Activated naive CD8-positive, alpha-beta T cell (primary cell): ENCODE data around the gene CA11.

Experiments used
- H3K27ac Mint-ChIP-seq: one replicate; pipeline ENCODE4 v1.8.0; 2021; ENCODE audit warnings: mixed read lengths
- H3K27me3 Mint-ChIP-seq: one replicate; pipeline ENCODE4 v1.8.0; 2021; ENCODE audit warnings: mixed read lengths
- H3K36me3 Mint-ChIP-seq: one replicate; pipeline ENCODE4 v1.8.0; 2021; ENCODE audit warnings: mixed read lengths
- H3K4me1 Mint-ChIP-seq: one replicate; pipeline ENCODE4 v1.8.0; 2021; ENCODE audit warnings: low read depth, mixed read lengths
- H3K4me3 Mint-ChIP-seq: one replicate; pipeline ENCODE4 v1.8.0; 2021; ENCODE audit warnings: mild to moderate bottlenecking, mixed read lengths
- H3K9me3 Mint-ChIP-seq: one replicate; pipeline ENCODE4 v1.8.0; 2021; ENCODE audit warnings: low read depth, mixed read lengths

CA11 gene

GRCh38 chr19:48618278-48618915 is 27.6 kb downstream of the CA11 start:
- Mint-ChIP-seq H3K4me3 (peak overlapping the region; percentile 98), H3K36me3 (peaks cover 13% of the 10 kb centered on the region), H3K27me3 (no peaks in the 10 kb centered on the region), H3K9me3 (no peaks in the 10 kb centered on the region), H3K4me1 (peaks cover 35% of the 10 kb centered on the region), H3K27ac (peak overlapping the region; percentile 100)

GRCh38 chr19:48617146-48617937 is 28.6 kb downstream of the CA11 start:
- Mint-ChIP-seq H3K27me3 (no peaks in the 10 kb centered on the region), H3K9me3 (no peaks in the 10 kb centered on the region), H3K27ac (peak overlapping the region; percentile 100), H3K4me1 (peaks cover 31% of the 10 kb centered on the region), H3K36me3 (peaks cover 13% of the 10 kb centered on the region), H3K4me3 (peak overlapping the region; percentile 98)

DNA sequence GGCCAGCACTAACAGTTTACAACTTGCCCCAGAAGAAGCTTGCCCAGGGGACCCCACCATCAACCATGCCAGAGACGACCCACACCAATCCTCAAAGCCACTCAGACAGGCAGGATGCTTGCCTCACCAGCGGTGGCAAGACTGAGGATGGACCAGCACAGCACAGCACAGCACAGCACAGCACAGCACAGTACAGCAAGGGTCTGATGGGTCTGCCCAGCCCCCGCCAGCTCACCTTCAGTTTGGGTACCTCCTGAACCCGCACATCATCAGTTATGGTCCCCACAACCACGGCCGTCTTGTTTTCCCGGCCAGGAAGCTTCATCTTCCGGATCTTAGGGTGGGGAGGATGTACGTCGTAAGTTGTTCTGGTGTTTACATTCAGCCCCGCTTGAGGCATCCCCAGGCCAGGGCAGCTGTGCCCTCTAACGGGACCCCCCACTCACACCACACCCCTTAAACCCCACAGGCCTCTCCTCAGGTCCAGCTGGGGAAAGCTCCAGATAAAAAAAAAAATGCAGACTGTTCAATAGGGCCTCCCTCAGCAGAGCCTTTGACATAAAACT is 29.4 kb downstream of the CA11 start:
- Mint-ChIP-seq H3K4me1 (peaks cover 27% of the 10 kb centered on the region), H3K27me3 (no peaks in the 10 kb centered on the region), H3K9me3 (no peaks in the 10 kb centered on the region), H3K27ac (peak overlapping the region; percentile 77), H3K36me3 (peaks cover 12% of the 10 kb centered on the region), H3K4me3 (peak overlapping the region; percentile 98)

GRCh38 chr19:48616041-48616436 is 29.9 kb downstream of the CA11 start:
- no peaks in the 10 kb centered on the region for H3K27me3 Mint-ChIP-seq
- H3K4me3 Mint-ChIP-seq, result peak overlapping the region; percentile 98
- peaks cover 11% of the 10 kb centered on the region for H3K36me3 Mint-ChIP-seq
- peak overlapping the region; percentile 77 for H3K27ac Mint-ChIP-seq
- no peaks in the 10 kb centered on the region for H3K9me3 Mint-ChIP-seq
- peaks cover 24% of the 10 kb centered on the region for H3K4me1 Mint-ChIP-seq

- Mint-ChIP-seq H3K36me3 (peaks cover 11% of the 10 kb centered on the region), H3K4me3 (peak overlapping the region; percentile 59), H3K27me3 (no peaks in the 10 kb centered on the region), H3K27ac (peak overlapping the region; percentile 66), H3K4me1 (peaks cover 24% of the 10 kb centered on the region), H3K9me3 (no peaks in the 10 kb centered on the region)
Measured at GRCh38 chr19:48615231-48616040, 30.6 kb downstream of the CA11 start.

DNA sequence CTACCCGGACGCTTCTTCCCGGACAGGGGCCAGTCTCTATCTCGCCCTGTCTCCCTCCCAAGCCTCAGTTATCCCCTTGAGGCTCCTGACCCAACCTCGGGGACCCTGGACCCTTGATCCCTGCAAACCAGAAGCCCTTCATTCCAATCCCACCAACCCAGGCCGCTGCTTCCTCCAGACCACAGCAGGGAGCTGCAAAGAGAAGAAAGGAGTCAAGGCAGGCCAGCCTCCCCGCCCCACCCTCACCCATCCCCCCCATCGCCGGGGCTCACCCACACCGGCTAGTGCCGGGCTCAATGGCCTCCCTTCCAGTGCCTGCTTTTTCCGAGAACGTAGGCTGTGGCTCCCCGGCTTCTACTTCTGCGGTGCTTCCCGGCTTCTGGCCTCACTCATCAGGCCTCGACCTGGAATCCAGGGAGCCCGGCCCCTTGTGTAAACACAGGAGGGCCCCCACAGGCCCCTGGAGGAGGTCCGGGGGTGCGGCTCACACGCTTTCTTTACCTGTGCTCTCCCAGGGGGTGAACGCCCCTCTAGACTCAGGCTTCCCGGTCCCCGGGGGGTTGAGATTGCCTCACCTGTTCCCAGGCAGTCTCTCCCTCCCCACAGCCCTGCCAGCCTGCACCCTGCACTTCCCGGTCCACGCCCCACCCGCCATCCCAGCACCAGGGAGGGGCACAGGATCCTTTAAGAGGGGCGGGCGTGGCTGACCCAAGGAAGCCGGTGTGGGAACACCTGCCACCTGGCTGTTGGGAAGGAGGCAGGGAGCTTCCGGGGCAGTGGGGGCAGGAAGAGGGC is 31.4 kb downstream of the CA11 start, which contains the start of gene FAM83E:
FAM83E (minus strand) TSS at position 641 of the 795 bp plus-strand sequence. CDS start 1,704 bp downstream, outside the sequence.
- peak within 1 kb of the TSS; percentile 66 for H3K27ac Mint-ChIP-seq
- peaks cover 10% of the 10 kb centered on the region for H3K36me3 Mint-ChIP-seq
- peak within 1 kb of the TSS; percentile 59 for H3K4me3 Mint-ChIP-seq
- H3K9me3 Mint-ChIP-seq, result no peaks in the 10 kb centered on the region
- H3K4me1 Mint-ChIP-seq, result peaks cover 17% of the 10 kb centered on the region
- H3K27me3 Mint-ChIP-seq, result no peaks in the 10 kb centered on the region

DNA sequence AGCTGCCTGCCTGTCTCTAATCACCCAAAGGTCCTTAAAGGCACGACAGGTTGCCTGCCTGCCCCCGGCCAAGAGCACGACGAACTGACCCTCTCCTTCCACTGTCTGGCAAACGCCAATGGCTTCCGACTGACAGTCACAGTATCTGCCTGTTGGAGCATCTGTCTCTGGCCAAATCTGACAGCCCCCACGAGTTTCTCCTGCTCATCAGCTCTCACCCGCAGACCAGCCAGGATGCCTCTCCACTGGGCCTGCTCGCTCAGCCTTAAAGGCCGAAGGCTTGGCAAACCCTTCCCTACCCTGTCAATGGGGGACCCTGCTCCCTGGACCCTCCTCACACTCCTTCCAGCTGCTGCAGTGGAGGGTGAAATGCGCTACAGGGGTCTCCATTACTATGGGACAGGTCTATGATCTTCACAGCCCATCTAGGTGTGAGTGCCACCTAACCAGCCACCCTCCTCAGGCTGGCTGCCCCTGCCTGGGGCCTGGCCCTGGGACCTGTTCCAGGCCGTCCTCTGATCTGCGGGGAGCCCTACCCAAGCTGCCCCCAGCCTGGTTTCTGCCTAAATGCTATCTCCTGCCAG is 32.0 kb downstream of the CA11 start:
- peak overlapping the region; percentile 66 for H3K27ac Mint-ChIP-seq
- peaks cover 9% of the 10 kb centered on the region for H3K36me3 Mint-ChIP-seq
- H3K4me3 Mint-ChIP-seq, result peak overlapping the region; percentile 30
- peaks cover 14% of the 10 kb centered on the region for H3K4me1 Mint-ChIP-seq
- H3K27me3 Mint-ChIP-seq, result no peaks in the 10 kb centered on the region
- H3K9me3 Mint-ChIP-seq, result no peaks in the 10 kb centered on the region

DNA sequence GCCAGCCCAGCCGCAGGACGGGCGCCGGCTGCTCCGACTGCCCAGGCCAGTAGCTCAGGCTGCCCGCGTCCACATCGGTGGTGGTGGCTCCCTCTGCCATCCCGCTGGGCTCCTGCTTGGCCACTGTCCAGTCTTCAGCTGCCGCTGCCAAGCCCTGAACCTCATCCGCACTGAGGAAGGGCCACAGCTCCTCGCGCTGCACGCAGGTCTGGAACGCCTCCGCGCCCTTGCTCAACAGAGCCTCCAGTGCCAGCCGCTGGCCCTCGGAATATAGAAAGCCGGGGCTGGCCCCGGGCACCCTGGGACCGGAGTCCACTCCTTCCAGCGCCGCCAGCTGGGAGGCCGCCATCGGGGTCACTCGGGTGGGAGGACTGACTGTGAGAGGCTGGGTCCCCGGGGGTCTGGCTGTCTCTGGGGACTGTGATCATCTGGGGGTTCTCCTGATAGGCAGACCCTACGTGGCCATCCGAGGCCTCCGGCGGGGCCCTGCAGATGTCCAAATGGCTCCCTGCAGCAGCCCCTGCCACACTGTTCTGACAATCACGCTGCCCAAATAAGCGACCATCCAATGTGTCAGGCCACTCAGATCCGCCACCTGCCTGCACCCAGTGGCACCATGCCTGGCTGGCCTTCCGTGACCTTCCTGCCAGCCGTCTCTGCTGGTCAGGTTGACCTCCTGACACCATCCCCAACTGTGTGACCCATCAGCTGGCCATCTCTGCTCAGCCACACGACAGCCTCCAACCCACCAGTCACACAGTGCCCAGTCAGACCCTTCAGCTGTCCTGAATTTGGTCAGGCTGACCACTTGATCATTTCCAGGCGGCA is 32.7 kb downstream of the CA11 start:
- no peak overlapping the region for H3K27ac Mint-ChIP-seq
- H3K4me3 Mint-ChIP-seq, result no peak overlapping the region
- no peaks in the 10 kb centered on the region for H3K9me3 Mint-ChIP-seq
- H3K36me3 Mint-ChIP-seq, result peaks cover 4% of the 10 kb centered on the region
- no peaks in the 10 kb centered on the region for H3K27me3 Mint-ChIP-seq
- peaks cover 14% of the 10 kb centered on the region for H3K4me1 Mint-ChIP-seq

- Mint-ChIP-seq H3K27ac (peak overlapping the region; percentile 16), H3K27me3 (no peaks in the 10 kb centered on the region), H3K4me1 (peaks cover 8% of the 10 kb centered on the region), H3K4me3 (no peak overlapping the region), H3K9me3 (no peaks in the 10 kb centered on the region), H3K36me3 (no peaks in the 10 kb centered on the region)
Measured at GRCh38 chr19:48611872-48612271, 34.1 kb downstream of the CA11 start.

DNA sequence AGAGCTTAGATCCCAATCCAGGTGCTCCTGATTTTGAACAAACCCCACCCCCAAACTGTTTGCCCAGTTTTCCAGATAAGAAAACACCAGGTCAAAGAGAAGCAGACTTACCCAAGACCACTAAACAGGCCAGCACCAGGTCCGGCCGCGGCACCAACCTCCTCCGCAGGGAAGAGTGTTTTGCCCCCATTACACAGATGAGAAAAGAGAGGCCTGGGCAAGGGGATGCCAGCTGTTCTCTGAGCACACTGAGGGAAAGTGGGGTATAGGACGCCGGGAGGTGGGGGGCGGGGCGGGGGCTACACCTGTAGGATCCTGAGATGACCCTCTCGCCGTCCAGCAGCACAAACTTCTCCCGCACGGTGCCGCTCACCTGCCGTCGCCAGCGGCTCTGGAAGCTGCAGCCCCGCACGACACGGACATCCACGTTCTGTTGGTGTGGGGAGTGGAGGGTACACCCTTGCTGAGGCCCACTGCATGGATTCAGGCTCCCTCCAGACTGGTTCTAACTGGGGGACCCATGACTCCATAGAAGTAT is 36.3 kb downstream of the CA11 start:
- no peaks in the 10 kb centered on the region for H3K36me3 Mint-ChIP-seq
- H3K27ac Mint-ChIP-seq, result no peak overlapping the region
- H3K9me3 Mint-ChIP-seq, result no peaks in the 10 kb centered on the region
- no peak overlapping the region for H3K4me3 Mint-ChIP-seq
- H3K4me1 Mint-ChIP-seq, result peaks cover 2% of the 10 kb centered on the region
- H3K27me3 Mint-ChIP-seq, result no peaks in the 10 kb centered on the region

DNA sequence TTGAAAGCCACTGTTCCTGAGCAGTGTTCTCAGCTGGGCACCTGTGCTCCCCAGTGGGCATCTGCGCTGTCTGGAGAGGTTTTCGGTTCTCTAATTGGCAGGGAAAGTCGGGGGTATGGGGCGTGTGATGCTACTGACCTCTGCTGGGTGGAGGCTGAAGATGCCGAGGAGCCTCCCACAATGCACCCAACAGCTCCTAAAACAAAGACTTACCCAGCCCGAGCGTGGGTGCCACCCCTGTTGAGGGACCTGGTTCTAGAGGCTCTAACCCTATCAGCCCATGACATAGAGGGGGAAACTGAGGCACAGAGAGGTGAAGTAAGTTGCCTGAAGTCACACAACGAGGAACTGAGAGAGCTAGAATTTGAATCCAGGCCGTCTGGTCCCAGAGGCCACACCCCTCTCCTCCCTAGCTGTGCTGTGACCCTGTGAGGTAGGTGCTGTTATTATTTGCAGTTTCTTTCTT is 37.2 kb downstream of the CA11 start:
- Mint-ChIP-seq H3K27me3 (no peaks in the 10 kb centered on the region), H3K4me1 (peaks cover 2% of the 10 kb centered on the region), H3K4me3 (no peak overlapping the region), H3K36me3 (no peaks in the 10 kb centered on the region), H3K27ac (peak overlapping the region; percentile 16), H3K9me3 (no peaks in the 10 kb centered on the region)

DNA sequence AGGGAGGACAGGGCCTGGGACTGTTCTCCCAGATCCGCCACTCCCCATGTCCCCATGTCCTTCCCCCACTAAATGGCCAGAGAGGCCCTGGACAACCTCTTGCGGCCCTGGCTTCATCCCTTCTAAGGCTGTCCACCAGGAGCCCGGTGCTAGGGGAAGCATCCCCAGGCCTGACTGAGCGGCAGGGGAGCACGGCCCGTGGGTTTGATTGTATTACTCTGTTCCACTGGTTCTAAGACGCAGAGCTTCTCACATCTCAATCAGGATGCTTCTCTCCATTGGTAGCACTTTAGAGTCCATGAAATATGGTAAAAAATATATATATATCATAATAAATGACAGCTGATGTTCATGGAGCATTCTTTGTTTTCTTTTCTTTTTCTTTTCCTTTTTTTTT is 38.6 kb downstream of the CA11 start:
- H3K27ac Mint-ChIP-seq, result no peak overlapping the region
- no peaks in the 10 kb centered on the region for H3K36me3 Mint-ChIP-seq
- H3K9me3 Mint-ChIP-seq, result no peaks in the 10 kb centered on the region
- H3K27me3 Mint-ChIP-seq, result no peaks in the 10 kb centered on the region
- peaks cover 2% of the 10 kb centered on the region for H3K4me1 Mint-ChIP-seq
- no peak overlapping the region for H3K4me3 Mint-ChIP-seq
